Measurements from ENCODE around the gene CSK.
"Not testable (repeated sequence)": the region's sequence is repeated elsewhere in the genome, so short reads cannot be mapped to it uniquely, and the experiment has no call there.

Gene CSK

GRCh38 chr15:74773329-74773728 is 8.6 kb upstream of the CSK start:
- DNase-seq = no peak

DNA sequence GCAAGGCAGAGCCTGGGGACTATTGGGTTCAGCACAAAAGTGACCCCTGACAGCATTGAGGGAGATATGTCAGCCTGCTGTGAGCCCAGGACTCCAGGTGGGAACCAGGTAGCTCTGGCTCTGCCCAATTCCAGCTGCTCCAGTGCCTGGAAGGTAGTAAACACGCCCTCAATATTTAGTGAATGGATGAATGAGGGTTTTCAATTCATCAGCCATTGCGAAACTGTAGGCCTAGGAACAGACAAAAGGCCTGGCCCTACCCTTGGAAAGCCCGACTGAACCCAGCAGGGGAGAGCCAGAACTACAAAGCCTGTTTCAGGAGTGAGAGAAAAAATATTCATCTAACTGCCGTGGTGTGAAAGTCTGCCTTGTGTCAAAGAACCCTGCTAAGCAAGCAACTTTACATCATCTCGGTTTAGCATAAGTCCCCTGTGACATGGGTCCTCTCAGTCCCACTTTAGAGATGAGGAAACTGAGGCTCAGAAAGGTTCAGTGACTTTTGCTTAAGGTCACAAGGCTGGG is 8.1 kb upstream of the CSK start:
- DNase-seq = no peak

DNA sequence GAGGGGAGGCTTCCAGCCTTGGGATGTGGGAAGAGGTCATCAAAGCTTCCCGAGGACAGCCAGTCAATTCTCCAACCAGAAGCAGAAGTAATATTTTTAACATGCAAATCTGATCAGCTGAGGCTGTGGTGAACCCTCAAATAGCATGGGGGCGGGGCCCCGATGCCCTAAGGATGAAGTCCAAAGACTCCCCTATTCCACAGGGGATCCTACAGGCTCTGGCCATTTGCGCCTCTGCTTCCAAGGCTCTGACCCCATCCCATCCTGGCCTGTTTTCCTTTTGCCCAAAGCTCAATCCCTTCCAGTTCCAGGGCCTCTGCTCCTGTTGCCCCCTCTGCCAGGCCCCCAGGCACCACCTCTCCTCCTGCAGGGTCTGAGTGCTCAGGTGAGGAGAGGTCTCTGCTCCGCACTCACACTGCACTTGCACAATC is 6.7 kb upstream of the CSK start:
- DNase-seq = peak in 1 of 2 experiments; percentile 4

GRCh38 chr15:74775894-74776293 is 6.0 kb upstream of the CSK start:
- DNase-seq = no peak

- peak; percentile 89 to 90 for DNase-seq
These were observed 4.8 kb upstream of the CSK start for GRCh38 chr15:74776821-74777768.

DNA sequence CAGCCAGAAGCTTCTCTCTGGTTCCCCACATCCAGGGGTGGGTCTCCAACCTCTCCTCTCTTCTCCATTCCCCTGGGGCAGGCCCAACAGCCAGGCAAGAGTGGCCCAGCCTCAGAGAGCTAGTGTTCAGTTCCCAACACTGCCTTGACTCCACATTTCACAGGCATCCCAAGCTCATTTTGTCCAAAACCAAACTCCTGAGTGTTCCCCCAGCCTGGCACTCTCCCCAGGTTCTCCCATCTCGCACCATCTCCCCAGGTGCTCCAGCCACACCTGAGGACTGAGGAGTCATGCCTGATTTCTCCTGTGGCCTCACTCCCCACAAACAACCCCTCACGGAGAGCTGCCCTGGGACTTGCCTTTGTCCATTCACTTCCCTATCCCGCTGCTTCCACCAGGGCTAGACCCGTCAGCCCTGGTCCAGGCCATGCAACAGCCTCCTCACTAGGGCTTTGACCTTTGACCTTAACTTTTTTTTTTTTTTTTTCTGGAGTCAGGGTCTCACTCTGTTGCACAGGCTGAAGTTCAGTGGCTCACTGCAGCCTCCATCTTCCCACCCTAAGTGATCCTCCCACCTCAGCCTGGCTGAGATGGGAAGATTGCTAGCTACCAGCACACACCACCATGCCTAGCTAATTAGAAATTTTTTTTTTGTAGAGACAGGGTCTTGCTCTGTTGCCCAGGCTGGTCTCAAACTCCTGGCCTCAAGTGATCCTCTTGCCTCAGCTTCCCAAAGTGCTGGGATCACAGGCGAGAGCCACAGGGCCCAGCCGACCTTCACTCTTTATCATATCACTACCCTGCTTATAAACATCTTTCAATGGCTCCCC is 3.9 kb upstream of the CSK start:
- DNase-seq = no peak

DNA sequence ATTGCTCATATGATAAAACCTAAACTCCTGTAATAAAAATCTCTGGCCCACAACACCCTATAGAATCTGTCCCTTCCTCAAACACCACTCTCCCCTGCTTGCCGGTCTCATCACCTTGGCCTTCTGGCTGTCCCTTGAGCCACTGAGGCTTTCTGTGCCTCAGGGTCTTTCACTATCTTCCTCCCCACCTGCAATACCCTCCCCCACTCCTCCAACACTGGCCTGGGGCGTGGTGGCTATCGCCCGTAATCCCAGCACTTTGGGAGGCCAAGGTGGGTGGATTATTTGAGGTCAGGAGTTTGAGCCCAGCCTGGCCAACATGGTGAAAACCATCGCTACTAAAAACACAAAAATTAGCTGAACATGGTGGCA is 3.3 kb upstream of the CSK start:
- DNase-seq = no peak

DNA sequence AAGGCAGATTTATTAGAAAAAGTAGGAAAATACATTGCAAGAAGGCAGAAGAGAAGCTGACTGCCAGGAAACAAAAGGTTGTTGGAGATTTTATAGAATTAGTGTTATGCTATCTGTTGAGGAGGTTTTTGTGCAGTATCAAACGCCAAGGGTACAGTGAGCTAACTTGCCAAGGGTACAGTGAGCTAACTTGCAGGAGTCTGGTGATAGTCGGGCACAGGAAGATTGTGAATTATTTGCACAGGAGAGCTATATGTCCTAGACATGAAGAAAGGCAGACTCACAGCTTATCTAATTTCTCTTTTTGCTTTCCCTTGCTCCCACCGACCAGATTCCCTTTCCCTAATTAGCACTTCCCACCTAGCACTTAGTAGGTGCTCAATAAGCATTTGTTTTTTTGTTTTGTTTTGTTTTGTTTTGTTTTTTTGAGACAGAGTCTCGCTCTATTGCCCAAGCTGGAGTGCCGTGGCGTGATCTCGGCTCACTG is 2.7 kb upstream of the CSK start:
- DNase-seq = no peak

DNA sequence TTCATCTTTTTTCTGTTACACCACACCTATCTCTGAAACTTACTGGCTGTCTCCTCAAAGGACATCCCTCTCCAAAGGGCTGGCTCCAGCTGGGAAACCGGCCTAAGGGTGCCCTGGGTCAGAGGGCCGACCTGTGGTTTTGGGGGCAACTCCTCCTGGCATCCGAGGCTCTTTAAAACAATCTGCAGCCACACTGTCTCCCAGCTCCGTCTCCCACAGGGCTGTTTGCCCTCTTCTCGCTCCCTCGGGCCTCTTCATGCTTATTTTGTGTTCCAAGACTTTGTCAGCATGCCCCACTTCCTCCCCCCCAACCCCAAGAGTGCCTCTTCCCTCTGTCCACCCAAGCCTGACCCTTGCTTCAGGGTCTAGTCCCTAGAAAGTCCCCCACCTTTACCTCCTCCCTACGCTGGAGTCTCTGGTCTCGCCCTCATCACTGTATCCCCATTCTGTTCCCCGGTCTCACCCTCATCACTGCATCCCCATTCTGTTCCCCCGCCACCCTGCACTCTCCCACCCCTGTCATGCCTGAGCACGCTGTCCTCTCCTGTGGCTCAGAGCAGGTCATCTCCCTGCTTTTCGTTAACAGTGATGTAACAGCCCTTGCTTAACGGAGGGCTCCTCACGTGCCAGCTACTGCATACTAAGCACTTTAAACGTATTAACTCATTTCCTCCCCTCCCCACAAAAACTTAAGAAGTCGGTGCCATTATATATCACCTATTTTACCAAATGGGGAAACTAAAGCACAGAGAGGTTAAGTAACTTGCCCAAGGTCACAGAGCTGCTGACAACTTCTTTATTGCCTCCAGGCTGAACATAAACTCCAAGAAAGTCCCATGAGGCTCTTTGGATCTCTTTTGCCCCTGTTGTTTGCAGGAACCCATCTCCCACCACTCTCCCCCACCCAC is 1.1 kb upstream of the CSK start:
- peak; percentile 86 to 92 for DNase-seq

- peak; percentile 38 to 39 for DNase-seq
These were observed 585 bp downstream of the CSK start for GRCh38 chr15:74782259-74783071.

GRCh38 chr15:74783072-74783807 is 1.4 kb downstream of the CSK start:
- peak; percentile 79 to 80 for DNase-seq

GRCh38 chr15:74783808-74784175 is 1.9 kb downstream of the CSK start:
- DNase-seq = no peak

- no peak for DNase-seq
These were observed 2.7 kb downstream of the CSK start for GRCh38 chr15:74784426-74785193.

DNA sequence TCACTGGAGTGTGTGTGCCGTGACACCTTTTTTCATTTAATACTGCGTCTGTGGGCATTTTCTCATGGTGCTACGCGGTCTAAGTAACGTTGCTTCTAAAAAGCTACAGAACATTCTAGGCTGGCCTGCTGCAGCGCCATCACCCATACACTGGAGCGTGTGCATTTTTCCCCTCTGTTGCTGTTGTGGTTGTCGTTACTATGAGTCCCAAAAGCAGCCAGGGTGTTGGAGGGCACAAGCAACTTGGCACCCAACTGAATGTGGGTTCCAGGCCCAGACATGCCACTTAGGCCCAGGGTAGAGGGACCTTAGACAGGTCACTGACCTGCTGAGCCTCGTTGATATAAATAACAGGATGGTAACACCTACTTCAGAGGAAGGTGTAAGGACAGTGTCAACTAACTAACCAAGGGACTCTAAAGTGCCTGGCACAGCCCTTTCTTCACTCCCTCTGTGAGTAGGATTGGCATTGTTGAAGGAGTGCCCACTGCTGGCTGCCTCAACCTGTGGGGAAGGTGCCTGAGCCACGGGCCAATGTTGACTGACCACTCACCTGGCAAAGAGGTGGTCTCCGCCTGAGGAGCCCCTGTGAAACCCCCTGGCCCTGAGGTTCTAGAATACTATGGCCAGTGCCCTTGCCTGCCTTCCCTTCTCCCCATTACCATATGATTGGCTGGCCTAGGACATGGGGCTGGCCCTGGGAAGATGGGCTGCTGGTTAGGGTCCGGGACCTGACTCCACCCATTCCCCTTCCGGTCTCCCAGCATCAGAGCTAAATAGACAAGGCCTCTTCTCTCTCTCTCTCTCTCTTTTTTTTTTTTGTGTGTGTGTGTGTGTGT is 3.5 kb downstream of the CSK start:
- DNase-seq = peak in 1 of 2 experiments; percentile 12

DNA sequence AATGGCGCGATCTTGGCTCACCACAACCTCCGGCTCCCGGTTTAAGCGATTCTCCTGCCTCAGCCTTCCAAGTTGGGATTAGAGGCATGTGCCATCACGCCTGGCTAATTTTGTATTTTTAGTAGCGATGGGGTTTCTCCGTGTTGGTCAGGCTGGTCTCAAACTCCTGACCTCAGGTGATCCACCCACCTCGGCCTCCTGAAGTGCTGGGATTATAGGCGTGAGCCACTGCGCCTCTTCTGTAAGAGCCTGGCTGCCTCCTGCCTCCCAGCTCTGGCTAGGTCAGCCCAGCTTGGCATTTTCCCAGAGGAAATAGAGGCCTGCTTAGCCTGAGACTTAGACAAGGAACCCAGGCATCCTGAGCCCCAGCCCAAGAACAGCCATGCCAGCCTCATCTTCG is 4.2 kb downstream of the CSK start:
- not testable (repeated sequence) for DNase-seq

GRCh38 chr15:74786551-74787165 is 4.8 kb downstream of the CSK start:
- no peak for DNase-seq

DNA sequence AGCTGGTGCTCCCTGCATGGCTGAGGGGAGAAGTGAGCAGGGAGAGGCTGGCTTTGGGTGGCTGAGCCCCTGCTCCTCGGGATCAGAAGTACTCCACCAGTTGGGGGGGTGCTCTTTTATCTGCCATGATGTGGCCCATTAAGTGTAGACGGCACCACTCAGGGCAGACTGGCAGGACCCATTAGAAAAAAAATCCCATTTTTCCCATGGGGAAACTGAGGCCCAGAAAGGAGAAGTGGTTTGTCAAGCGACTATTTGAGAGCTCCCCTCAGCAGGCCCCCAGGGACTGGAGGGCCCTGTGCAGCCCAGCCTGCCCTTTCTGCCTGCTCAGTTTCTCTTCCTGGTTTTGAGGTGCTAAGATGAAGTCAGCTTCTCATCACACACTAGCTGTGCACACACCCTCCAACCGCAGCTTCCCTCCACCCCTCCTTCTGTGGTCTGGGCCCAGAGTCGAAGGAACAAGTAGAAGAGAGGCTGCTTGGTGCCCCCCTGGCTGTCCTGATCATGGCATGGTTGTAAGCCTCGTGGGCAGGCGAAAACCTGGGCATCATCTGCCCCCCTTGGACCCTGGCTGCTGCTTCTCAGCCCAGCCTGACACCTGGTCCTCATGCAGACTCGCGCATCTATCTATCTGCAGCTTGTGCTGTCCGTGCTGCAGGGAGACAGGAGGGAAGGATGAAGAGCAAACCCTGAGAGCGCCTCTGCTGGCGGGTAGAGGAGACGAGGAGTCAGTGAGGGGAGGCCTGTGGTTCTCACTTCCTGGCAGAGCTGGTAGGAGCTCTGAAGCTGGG is 5.6 kb downstream of the CSK start:
- peak; percentile 88 to 92 for DNase-seq
